ENCODE results near the gene FN1.
"Not testable (repeated sequence)": the region's sequence is repeated elsewhere in the genome, so short reads cannot be mapped to it uniquely, and the experiment has no call there.

FN1 gene

DNA sequence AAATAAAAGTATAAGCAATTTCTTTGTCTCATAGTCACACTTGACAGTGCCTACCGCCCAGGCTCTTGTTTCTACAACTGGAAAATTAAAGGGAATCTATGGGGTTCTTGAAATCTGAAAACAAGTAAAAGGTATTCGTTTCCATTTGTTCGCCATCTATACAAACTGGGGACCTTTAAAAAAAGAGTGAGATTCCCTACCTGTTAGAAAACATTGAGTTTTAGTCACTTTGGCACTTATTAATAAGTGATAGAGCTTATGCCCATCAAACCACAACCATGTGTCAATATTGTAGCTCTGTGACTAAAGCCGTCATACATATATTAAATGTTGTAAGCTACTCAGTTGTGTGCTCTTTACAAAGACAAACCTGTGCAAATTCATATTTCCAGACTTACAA, 13.2 kb downstream of the FN1 start:
- no peak for DNase-seq (ENCODE audit: low read depth, low spot score)

DNA sequence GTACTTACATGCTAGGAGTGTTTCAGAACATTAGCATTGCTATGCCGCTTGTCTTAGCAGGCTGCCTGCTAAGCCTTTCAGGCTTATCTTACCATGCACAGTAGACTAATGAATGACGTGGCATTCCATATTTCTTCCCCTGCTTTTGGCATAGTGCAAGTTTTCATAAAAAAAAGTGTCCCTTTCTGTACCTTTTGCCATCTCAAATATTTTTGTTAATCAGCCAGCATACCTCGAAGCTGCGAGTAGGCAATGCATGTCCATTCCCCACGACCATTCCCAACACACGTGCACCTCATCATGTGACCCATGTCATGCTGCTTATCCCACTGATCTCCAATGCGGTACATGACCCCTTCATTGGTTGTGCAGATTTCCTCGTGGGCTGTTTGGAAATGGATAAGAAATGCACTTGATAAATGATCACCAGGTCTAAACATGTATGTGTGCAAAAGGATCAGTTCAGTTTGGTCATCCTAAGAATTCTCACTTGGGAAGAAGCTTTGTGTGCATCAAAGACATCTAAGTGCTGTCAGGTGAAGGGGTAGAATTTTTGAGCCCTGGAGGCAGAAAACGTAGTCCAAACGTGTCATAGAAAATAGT, 13.9 kb downstream of the FN1 start:
- DNase-seq (ENCODE audit: low read depth, low spot score) = no peak

DNA sequence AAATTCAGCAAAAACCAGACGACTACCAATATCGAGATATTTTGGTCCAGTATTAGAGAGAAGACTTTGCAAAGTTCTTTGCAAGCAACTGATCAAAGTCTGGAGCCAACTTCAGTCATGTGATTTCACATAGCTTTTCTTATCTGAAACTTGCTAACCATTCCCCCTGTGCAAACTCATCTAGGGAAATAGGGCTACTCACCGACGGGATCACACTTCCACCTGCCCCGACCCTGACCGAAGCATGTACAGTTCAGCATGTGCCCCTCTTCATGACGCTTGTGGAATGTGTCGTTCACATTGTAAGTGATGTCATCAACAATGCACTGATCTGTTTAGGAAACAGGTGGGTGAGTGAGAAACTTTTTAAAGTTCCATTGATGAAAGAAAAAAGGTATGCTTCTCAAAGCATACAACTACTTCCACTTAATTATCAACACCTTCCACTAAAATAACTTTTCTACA, 15.4 kb downstream of the FN1 start:
- no peak for DNase-seq (ENCODE audit: low read depth, low spot score)

DNA sequence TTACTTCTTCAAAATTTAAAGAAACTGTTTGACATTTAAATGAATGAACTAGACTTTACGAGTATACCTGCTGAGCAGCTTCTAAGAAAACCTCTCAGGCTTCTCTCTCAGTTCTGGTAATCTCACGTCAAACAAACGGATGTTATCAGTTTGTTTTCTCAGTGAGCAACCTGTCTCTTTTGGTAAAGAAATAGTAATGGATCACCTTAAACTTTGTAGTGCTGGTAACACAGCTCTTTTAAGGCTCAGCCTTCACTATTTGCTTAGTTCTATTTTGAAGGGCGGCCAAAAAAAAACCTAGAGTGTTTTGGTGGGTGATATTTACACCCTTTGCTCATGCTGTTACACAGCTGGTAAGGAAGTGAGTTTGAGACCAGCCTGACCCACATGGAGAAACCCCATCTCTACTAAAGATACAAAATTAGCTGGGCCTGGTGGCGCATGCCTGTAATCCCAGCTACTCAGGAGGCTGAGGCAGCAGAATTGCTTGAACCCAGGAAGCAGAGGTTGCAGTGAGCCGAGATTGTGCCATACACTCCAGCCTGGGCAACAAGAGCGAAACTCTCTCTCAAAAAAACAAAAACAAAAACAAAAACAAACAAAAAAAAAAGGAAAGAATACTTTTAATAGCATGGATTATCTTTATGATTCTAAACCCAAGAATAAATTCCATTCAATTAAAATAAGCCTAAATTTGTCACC, 15.9 kb downstream of the FN1 start:
- DNase-seq (ENCODE audit: low read depth, low spot score) = no peak

DNA sequence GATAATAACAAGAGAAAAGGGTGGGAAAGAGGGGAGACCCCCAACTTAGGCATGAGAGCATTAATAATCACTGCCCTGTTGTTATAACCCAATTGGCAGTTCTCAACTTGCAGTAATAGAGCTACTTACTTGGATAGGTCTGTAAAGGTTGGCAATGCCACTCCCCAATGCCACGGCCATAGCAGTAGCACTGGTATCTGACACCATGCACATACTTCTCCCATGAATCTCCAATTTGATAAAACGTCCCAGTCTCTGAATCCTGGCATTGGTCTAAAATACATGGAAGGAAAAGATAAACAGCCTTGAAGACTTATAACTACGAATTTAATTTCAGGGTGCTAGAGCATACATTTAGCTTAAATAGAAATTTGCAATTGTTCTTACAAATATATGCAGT, 16.8 kb downstream of the FN1 start:
- DNase-seq (ENCODE audit: low read depth, low spot score) = no peak

DNA sequence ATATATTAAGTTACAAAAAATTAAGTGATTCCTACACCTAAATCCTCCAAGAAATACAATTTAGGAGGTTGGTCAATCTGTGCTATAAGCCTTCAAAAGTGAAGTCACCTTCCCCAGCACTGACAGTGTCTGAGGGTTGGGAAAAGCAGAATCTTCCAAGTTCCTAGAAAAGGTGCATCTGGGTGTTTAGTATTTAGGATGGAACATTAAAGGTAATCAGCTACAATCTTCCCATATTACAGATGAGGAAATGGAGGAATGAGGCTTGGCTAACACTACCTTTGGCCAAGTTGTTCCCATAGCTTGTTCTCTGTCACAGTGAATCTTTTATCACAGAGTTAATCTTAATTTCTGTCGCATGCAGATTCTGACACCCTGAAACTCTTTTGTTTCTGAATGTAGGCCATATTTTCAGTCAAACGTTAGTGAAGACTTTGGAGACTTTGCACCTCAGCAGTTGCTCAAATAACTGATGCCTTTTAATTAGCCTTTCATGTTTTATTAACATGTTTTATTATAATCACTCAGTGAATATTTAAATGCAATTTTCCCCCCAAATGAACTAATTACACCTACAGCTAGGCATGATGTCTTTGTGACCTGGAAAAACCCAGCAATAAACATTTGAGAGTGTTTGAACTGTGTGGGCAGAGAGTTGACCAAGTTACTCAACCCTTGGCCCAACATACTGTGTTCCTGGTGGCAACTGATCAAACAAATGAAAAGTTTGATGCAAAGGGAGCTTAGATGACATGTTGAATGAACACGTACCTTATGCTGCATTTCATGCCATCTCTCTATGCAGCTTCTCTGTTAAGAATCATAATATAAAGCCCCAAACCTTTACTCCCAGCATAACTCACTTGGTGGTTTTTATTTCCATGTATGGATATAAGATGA, 17.6 kb downstream of the FN1 start:
- DNase-seq (ENCODE audit: low read depth, low spot score) = no peak

DNA sequence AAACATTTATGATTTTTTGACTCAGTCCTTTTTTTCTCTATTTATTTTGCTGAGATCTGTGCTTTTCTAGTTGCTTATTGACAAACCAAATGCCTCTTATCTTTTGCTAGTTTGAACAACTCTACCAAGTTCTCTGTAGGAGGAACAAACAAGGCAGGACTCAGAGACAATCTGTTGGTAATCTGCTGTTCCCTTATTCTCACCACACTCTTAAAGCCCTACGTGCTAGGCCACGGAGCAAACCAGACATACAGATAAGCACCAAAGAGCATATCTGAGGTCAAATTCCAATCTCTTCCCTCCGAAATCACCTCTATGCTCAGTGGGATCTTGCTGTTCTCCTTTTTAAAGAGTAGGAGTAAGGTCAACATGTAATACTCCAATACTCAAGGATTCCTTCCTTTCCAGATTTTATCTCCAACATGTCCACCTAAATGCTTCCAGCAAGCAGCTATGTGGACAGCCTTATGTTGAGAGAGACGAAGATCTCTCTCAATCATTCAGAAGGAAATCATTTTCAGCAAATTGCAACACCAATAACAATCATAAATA, 18.4 kb downstream of the FN1 start:
- no peak for DNase-seq (ENCODE audit: low read depth, low spot score)

DNA sequence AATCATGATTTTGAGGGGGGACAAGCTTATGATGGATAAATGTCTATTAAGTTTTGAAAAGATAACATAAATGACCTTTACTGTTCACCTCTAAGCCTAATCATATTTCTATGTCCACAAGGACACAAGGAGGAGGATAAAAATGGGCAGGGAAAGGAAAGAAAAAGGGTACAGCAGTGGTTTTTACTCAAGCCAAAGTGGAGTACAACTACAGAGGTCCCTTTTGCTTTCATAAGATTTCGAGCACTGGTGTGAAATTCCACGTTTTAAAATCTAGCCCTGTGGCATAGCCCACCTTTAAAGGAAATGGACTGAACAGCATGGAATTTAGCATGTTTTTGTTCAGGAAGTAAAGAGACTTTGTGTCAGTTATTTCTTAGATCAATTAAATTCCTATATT, 19.2 kb downstream of the FN1 start:
- DNase-seq (ENCODE audit: low read depth, low spot score) = no peak

DNA sequence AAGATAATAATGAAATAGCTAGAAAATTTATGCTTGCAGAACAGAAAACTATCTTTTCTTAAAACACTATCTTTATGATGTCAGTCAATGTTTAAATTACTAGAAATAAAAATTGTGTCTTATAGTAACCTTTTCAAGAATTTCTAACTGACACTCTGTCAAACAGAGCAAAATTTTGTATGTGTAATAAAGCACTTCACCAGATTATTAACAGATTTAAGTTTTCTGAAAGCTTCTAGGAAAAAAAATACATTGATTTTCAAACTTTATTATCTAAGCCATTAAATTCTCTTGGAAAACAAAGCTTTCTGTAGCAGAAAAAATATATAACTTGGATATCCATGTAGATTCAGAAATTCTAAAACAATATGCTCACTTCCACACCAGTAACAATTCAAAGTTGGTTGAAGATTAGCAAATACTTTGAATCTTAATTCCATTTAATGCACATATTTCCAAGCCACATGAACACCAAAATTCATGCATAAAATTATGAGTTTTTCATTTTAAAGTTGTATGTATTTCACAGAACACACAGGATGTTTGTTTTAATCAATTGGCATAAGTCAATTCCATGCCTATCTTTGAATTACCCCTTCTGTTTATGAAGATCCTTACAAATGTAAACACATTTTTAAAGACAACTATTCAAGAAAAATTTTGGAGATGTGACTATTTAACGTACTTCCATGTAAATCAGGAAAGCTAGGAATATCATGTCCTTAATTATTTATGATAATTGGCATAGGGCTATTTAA, 19.9 kb downstream of the FN1 start:
- no peak for DNase-seq (ENCODE audit: low read depth, low spot score)

DNA sequence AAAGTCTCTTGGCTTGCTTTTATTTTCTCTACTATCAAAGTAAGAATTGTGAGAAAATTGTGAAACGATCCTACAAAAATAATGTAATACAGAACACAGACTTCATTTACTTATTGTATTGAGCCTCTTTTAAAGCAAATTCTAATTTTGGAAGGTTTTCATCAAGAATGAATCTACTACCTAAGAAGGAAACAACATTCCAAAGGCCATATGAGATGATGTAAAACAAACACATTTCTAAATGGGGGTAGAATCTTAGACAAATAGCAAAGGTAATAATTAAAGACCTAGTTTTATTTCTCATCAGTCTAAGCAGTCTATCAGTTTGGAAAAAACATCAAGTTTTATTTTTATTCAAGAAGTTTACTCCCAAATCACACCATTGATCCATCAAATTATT, 20.6 kb downstream of the FN1 start:
- no peak for DNase-seq (ENCODE audit: low read depth, low spot score)

DNA sequence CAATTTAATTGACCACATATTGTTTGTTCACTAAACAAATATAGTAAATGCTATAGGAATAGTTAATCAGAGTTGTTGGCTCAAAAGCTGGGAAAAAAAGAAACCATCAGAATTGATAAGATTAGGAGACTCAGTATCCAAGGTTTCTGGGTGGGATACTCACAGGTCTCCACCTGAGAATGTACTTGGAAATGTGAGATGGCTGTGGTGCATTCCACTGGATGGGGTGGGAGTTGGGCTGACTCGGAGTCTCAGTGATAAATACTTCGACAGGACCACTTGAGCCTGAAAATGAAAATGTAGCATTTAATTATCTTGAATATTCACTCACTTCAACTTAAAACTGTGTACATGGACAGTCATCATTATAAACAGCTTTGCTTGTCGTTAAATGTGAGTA, 21.2 kb downstream of the FN1 start:
- DNase-seq (ENCODE audit: low read depth, low spot score) = no peak

DNA sequence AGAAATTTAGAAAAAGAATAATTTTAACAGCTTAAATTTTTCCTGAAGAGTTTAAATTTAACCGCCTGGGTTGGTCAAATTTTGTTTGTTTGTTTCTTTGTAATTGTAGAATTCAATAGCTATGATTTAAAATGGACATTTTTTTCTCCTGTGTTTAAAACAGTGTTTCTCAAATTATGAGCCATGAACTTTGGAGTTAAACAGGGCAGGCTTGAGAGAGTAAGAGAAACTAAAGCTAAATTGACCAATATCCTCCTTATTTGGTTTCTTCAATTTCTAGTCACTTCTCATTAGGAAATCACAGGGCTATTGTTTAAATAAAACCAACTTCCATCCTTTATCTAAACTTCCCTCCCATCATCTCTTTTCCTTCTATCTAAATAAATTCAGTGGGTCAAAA, 21.9 kb downstream of the FN1 start:
- DNase-seq (ENCODE audit: low read depth, low spot score) = no peak

DNA sequence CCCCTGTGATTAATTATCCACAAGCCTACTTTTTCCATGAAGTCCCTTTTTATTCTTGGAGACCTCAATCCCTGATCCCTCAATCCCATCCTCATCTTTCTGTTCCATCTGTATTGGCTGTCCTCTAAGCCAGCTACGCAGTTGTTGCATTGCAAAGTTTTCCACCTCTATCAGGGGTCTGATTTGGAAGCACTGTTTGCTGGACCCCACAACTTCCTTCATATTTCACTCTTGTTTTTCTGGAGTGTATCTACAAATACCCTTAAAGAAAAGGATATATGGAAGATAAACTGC, 22.4 kb downstream of the FN1 start:
- no peak for DNase-seq (ENCODE audit: low read depth, low spot score)

DNA sequence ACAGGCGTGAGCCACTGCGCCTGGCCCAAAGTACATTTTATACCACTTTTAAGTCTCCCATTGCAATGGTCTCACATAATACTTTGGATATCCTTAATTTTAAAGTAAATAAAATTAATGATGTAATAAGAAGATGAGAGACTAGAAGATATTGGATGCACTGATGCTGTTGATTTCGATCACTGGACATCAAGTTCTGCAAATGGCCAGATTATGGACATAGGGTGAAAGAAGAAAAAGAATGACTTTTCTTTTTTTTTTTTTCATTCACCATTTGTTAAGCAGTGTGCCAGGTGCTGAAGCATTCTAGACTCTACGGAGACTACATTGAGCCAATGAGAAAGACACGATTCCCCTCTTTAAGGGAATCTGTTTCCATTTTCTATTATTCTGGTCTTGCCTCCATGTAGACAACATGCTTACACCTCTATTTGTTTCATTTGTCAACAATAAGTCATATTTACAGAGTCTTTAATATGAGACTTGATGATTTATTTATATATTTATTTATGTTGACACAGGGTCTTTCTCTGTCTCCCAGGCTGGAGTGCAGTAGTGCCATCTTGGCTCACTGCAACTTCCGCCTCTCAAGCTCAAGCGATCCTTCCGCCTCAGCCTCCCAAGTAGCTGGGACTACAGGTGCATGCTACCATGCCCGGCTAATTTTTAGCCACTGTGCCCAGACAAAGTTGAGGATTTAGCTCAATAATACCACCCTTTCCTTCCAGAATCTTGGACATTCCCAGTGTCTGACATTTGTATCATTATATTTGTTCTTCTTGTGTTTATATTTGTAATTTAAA, 23.7 kb downstream of the FN1 start:
- no peak for DNase-seq (ENCODE audit: low read depth, low spot score)

DNA sequence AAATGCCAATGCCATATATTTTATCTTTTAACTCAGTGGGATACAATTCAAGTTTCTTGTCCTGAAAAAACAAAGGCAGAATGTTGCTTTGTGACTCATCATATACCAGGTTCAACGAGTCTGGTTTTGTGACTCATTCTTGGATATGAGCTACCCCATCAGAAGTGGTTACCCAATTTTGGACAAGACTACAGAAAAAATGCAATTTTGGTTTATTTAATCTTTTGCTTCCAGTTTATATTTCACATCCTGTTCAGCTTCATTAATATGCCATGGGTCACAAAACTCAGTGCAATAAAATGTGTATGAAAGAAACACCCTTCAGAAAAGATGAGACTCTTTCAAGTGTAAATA, 25.0 kb downstream of the FN1 start:
- DNase-seq (ENCODE audit: low read depth, low spot score) = no peak

DNA sequence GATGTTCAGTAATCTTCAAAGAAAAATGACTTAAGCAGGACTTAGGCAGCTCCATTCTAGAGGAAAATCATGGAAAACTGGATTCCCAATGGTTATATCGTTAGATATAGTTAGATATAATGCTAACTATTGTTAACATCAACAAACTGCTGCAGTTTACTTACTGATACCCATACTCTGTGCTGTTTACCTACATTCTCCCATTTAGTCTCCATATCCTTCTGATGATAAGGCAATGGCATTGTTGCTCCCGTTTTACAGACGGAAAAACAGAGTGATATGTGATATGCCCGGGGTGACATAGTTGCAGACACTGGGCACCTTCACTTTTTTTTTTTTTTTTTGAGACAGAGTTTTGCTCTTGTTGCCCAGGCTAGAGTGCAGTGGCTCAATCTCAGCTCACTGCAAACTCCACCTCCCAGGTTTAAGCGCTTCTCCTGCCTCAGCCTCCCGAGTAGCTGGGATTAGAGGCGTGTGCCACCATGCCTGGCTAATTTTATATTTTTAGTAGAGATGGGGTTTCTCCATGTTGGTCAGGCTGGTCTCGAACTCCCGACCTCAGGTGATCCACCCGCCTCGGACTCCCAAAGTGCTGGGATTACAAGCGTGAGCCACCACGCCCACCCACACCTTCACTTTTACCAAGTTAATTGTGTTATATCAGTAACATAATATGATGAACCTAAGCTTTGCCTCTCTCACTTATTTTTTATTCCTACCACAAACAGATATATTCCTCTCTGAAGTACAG, 25.5 kb downstream of the FN1 start:
- DNase-seq (ENCODE audit: low read depth, low spot score) = not testable (repeated sequence)

DNA sequence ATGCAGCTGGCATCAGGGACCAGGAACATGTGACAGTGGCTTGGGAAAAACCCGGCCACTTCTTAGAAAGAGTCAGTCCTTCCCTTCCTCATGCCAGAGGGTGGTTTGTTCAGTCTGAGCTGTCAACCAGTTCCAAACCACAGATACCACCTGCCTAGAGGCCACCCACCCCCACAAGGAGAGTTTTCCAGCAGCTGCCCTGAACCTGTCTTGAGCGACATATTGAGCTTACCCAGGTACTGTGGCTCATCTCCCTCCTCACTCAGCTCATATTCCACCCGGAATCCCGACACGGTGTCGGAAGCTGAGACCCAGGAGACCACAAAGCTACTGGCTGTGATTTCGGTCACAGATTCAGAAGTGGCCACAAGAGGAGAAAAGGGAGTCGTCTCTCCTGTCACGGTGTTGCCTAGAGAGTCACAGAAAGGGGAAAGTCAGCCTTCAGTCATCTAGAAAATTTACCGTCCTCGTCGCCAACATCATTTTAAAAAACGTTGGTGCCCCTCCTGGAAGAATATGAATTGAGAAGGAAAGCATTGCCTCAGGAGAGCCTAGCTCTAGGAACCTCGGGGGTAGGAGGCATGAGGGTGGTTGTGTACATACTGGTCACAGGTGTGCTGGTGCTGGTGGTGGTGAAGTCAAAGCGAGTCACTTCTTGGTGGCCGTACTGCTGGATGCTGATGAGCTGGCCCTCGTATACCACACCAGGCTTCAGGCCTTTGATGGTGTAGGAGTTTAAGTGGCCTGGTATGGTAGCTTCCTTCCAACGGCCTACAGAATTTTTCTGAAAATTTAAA, 26.3 kb downstream of the FN1 start:
- DNase-seq (ENCODE audit: low read depth, low spot score) = no peak

DNA sequence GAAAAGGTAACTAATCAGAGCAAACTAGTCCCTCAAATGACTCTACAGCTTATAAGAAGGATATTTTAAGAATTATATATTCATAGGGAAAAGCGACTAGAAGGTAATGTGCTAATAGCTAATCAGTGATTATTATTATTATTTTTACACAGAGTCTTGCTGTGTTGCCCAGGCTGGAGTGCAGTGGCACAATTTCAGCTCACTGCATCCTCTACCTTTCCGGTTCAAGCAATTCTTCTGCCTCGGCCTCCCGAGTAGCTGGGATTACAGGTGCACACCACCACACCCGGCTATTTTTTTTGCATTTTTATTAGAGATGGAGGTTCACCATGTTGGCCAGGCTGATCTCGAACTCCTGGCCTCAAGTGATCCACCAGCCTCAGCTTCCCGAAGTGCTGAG, 27.4 kb downstream of the FN1 start:
- DNase-seq (ENCODE audit: low read depth, low spot score) = not testable (repeated sequence)

DNA sequence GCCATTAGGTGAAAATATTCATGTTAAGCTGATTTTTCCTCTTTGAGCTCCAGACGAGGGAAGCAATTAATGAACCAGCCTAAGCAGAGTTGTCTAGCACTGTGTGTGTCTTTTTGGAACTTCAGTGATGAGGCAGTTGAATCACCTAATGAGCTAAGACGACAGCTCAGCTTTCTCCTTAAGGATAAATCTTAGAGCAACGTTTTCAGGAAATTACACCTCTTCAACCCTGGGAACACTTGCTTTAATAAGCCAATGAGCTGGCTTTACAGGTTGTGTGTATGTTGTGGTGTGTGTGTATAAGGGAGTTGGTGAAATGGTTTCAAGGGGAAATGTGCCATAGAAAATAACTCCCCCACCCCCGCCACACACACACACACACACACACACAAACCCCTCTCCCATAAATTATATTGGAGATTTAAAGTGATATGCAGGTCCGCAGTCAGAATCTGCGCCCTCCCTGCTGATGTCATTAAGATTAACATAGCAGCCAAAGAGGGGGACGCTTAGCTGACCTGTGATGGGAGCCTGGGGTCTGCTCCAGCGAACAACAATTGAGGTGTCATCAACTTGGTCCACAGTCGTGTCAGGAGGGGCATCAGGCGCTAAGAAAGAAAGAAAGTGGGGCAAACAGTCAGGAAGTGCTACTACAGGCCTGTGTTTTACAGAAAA, 28.1 kb downstream of the FN1 start:
- DNase-seq (ENCODE audit: low read depth, low spot score) = no peak
